Vagina (tissue), 2 donors: Measurements from ENCODE around the gene FMNL2.

Experiments used
- POLR2A ChIP-seq, 2 donors: fragments of 450-650 bp; IDR thresholded peaks; one replicate each; pipeline ENCODE4 v1.6.1; 2017; ENCODE audit warnings: antibody characterized with exemption in 2 of 2, mild to moderate bottlenecking in 2 of 2, moderate library complexity in 2 of 2
- POLR2AphosphoS5 ChIP-seq, 2 donors: sonication (generic); formaldehyde crosslinking; IDR thresholded peaks; one replicate each; pipeline ENCODE4 v1.9.0; 2017; ENCODE audit warnings: antibody characterized with exemption in 2 of 2, mild to moderate bottlenecking in 2 of 2, low read depth in 1 of 2; ENCODE audit not compliant: insufficient read depth in 1 of 2
- TF ChIP-seq, protein P1 (sequence below), 3 experiments: fragments of 450-650 bp in 2 of 3; fragments of 200-600 bp in 1 of 3; sonication (generic) in 1 of 3; IDR thresholded peaks; one replicate each; pipeline ENCODE4 v1.5.1; 2017 to 2019; ENCODE audit warnings: antibody characterized with exemption in 3 of 3, mild to moderate bottlenecking in 2 of 3, moderate library complexity in 2 of 3

DNA sequence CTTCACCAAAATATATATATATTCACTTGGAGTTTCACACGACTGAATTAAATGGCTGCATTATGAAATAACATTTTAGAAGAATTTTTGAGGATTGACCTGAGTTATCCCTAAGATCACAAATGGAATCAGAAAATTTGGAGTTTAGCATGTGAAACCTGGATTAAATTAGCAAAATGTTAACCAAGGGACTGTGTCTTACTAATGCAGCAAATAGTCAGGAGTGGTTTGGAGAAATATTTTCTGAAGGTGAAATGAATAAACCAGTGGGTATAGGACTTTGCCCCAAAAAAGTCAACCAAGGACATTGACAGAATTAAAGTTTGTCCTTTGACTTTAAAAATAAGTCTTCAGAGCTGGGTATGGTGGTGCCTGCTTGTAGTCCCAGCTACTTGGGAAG is 271.1 kb downstream of the FMNL2 start:
- TF ChIP-seq POLR2A (IDR thresholded peaks at IDR 0.05) (no peak), POLR2AphosphoS5 (IDR thresholded peaks at IDR 0.05; ENCODE audit: insufficient read depth in 1 of 2, low read depth in 1 of 2) (no peak)
- TF ChIP-seq, protein P1, sequence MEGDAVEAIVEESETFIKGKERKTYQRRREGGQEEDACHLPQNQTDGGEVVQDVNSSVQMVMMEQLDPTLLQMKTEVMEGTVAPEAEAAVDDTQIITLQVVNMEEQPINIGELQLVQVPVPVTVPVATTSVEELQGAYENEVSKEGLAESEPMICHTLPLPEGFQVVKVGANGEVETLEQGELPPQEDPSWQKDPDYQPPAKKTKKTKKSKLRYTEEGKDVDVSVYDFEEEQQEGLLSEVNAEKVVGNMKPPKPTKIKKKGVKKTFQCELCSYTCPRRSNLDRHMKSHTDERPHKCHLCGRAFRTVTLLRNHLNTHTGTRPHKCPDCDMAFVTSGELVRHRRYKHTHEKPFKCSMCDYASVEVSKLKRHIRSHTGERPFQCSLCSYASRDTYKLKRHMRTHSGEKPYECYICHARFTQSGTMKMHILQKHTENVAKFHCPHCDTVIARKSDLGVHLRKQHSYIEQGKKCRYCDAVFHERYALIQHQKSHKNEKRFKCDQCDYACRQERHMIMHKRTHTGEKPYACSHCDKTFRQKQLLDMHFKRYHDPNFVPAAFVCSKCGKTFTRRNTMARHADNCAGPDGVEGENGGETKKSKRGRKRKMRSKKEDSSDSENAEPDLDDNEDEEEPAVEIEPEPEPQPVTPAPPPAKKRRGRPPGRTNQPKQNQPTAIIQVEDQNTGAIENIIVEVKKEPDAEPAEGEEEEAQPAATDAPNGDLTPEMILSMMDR (IDR thresholded peaks at IDR 0.05): no peak
